SK-N-SH (cell line): ENCODE data around the gene FASTKD3.

Experiments used
- EP300 ChIP-seq, 2 experiments: IDR thresholded peaks; 2 replicates each; pipeline versions ENCODE4 v1.4.0 to v1.6.1; 2012; ENCODE audit warnings: borderline replicate concordance in 1 of 2, low read depth in 1 of 2, low read length in 1 of 2
- EZH2phosphoT487 ChIP-seq: fragments of 200-600 bp; sonication (generic); IDR thresholded peaks from 2 replicates; pipeline ENCODE4 v1.6.1; 2017; ENCODE audit warnings: low read depth, mixed run types, mild to moderate bottlenecking, antibody characterized with exemption, moderate library complexity, borderline replicate concordance
- GABPA ChIP-seq: IDR thresholded peaks from 2 replicates; pipeline ENCODE4 v1.4.0; 2012; ENCODE audit warnings: low read depth, mild to moderate bottlenecking
- GATA2 ChIP-seq: sonication (generic); formaldehyde crosslinking; IDR thresholded peaks from 2 replicates; pipeline ENCODE4 v1.5.0; 2020; ENCODE audit warnings: mild to moderate bottlenecking, missing genetic modification reagents
- MEF2A ChIP-seq: IDR thresholded peaks from 2 replicates; pipeline ENCODE4 v1.4.0; 2012; ENCODE audit warnings: low read depth, borderline replicate concordance
- POLR2AphosphoS5 ChIP-seq: IDR thresholded peaks from 2 replicates; pipeline ENCODE4 v1.6.1; 2012; ENCODE audit warnings: low read depth, low read length
- TAF1 ChIP-seq: IDR thresholded peaks from 2 replicates; pipeline ENCODE4 v1.6.1; 2012; ENCODE audit warnings: low read depth, mild to moderate bottlenecking, low read length, moderate library complexity, borderline replicate concordance
- TF ChIP-seq, protein P1 (sequence below): fragments of 200-600 bp; sonication (generic); IDR thresholded peaks from 2 replicates; pipeline ENCODE4 v1.6.1; 2017; ENCODE audit warnings: antibody characterized with exemption, mild to moderate bottlenecking, moderate library complexity
- TF ChIP-seq, protein P2 (sequence below): fragments of 150-350 bp; IDR thresholded peaks from 2 replicates; pipeline ENCODE4 v1.6.1; 2017; ENCODE audit warnings: antibody characterized with exemption, low read length, low read depth, borderline replicate concordance
- TF ChIP-seq, protein P3 (sequence below): IDR thresholded peaks from 2 replicates; pipeline ENCODE4 v1.6.1; 2012; ENCODE audit warnings: mild to moderate bottlenecking, low read depth, low read length, moderate library complexity

DNA sequence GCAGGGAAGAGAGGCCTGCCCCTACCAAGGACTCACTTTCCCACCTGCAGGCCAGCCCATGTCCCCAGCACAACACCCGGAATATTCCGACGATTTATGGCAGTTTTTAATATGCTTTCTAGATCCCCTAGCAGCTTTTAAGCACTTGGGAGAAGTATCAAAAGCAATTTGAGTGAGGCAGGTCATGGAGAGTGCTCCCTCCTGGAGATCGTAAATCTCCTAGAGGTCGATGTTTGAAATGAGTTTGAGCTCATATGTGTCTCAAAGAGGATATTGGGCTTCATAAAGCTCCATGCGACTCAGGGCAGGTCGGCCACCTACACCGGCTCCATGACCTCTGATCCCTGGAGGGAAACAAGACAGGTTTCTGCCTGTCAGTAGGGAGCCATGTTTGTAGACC, 45.2 kb downstream of the FASTKD3 start:
- no peak for TF ChIP-seq GABPA
- no peak for TF ChIP-seq EZH2phosphoT487
- TF ChIP-seq, protein P1, sequence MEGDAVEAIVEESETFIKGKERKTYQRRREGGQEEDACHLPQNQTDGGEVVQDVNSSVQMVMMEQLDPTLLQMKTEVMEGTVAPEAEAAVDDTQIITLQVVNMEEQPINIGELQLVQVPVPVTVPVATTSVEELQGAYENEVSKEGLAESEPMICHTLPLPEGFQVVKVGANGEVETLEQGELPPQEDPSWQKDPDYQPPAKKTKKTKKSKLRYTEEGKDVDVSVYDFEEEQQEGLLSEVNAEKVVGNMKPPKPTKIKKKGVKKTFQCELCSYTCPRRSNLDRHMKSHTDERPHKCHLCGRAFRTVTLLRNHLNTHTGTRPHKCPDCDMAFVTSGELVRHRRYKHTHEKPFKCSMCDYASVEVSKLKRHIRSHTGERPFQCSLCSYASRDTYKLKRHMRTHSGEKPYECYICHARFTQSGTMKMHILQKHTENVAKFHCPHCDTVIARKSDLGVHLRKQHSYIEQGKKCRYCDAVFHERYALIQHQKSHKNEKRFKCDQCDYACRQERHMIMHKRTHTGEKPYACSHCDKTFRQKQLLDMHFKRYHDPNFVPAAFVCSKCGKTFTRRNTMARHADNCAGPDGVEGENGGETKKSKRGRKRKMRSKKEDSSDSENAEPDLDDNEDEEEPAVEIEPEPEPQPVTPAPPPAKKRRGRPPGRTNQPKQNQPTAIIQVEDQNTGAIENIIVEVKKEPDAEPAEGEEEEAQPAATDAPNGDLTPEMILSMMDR: no peak
- TF ChIP-seq, protein P2, sequence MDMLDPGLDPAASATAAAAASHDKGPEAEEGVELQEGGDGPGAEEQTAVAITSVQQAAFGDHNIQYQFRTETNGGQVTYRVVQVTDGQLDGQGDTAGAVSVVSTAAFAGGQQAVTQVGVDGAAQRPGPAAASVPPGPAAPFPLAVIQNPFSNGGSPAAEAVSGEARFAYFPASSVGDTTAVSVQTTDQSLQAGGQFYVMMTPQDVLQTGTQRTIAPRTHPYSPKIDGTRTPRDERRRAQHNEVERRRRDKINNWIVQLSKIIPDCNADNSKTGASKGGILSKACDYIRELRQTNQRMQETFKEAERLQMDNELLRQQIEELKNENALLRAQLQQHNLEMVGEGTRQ: no peak
- no peak for TF ChIP-seq GATA2 (CRISPR knock-in tag)
- no peak for TF ChIP-seq MEF2A
- no peak for TF ChIP-seq EP300 (IDR thresholded peaks at IDR 0.05; ENCODE audit: borderline replicate concordance in 1 of 2, low read depth in 1 of 2, low read length in 1 of 2)
- no peak for TF ChIP-seq TAF1
- TF ChIP-seq POLR2AphosphoS5: no peak
- TF ChIP-seq, protein P3, sequence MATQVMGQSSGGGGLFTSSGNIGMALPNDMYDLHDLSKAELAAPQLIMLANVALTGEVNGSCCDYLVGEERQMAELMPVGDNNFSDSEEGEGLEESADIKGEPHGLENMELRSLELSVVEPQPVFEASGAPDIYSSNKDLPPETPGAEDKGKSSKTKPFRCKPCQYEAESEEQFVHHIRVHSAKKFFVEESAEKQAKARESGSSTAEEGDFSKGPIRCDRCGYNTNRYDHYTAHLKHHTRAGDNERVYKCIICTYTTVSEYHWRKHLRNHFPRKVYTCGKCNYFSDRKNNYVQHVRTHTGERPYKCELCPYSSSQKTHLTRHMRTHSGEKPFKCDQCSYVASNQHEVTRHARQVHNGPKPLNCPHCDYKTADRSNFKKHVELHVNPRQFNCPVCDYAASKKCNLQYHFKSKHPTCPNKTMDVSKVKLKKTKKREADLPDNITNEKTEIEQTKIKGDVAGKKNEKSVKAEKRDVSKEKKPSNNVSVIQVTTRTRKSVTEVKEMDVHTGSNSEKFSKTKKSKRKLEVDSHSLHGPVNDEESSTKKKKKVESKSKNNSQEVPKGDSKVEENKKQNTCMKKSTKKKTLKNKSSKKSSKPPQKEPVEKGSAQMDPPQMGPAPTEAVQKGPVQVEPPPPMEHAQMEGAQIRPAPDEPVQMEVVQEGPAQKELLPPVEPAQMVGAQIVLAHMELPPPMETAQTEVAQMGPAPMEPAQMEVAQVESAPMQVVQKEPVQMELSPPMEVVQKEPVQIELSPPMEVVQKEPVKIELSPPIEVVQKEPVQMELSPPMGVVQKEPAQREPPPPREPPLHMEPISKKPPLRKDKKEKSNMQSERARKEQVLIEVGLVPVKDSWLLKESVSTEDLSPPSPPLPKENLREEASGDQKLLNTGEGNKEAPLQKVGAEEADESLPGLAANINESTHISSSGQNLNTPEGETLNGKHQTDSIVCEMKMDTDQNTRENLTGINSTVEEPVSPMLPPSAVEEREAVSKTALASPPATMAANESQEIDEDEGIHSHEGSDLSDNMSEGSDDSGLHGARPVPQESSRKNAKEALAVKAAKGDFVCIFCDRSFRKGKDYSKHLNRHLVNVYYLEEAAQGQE: no peak
